ENCODE measurements around the gene ALMS1.
"Not testable (repeated sequence)": the region's sequence is repeated elsewhere in the genome, so short reads cannot be mapped to it uniquely, and the experiment has no call there.

Gene ALMS1

DNA sequence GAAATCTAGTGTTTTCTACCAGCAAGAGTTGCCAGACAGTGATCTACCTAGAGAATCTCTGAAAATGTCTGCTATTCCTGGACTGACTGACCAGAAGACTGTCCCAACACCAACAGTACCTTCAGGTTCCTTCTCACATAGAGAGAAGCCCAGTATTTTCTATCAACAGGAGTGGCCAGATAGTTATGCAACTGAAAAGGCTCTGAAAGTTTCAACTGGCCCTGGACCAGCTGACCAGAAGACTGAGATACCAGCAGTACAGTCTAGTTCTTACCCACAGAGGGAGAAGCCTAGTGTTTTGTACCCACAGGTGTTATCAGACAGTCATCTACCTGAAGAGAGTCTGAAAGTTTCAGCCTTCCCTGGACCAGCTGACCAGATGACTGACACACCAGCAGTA, 63.8 kb downstream of the ALMS1 start:
- Mint-ChIP-seq H3K27ac (no peak overlapping the region), H3K36me3 (peaks cover 6% of the 10 kb centered on the region), H3K9me3 (no peaks in the 10 kb centered on the region), H3K4me1 (no peaks in the 10 kb centered on the region), H3K4me3 (no peak overlapping the region)
- ATAC-seq, result no peak
- no peak for DNase-seq (ENCODE audit: low spot score in 2 of 2)

DNA sequence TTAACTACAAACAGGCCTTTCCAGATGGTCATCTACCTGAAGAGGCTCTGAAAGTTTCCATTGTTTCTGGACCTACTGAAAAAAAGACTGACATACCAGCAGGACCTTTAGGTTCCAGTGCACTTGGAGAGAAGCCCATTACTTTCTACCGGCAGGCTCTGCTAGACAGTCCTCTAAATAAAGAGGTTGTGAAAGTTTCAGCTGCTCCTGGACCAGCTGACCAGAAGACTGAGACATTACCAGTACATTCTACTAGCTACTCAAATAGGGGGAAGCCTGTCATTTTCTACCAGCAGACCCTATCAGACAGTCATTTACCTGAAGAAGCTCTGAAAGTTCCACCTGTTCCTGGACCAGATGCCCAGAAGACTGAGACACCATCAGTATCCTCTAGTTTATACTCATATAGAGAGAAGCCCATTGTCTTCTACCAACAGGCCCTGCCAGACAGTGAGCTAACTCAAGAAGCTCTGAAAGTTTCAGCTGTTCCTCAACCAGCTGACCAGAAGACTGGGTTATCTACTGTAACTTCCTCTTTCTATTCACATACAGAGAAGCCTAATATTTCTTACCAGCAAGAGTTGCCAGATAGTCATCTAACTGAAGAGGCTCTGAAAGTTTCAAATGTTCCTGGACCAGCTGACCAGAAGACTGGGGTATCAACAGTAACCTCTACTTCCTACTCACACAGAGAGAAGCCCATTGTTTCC, 65.8 kb downstream of the ALMS1 start:
- Mint-ChIP-seq H3K9me3 (no peaks in the 10 kb centered on the region), H3K36me3 (peaks cover 12% of the 10 kb centered on the region), H3K27ac (no peak overlapping the region), H3K4me1 (no peaks in the 10 kb centered on the region), H3K4me3 (no peak overlapping the region)
- ATAC-seq (no peak), DNase-seq (ENCODE audit: low spot score in 2 of 2) (no peak)

GRCh38 chr2:73457982-73458381, 72.3 kb downstream of the ALMS1 start:
- no peak overlapping the region for H3K27ac Mint-ChIP-seq
- no peak for DNase-seq (ENCODE audit: low spot score in 2 of 2)
- no peak for ATAC-seq
- H3K4me1 Mint-ChIP-seq, result no peaks in the 10 kb centered on the region
- no peak overlapping the region for H3K4me3 Mint-ChIP-seq
- H3K36me3 Mint-ChIP-seq, result peaks cover 18% of the 10 kb centered on the region
- peaks cover 8% of the 10 kb centered on the region for H3K9me3 Mint-ChIP-seq

- not testable (repeated sequence) for H3K4me1 Mint-ChIP-seq; H3K36me3 Mint-ChIP-seq; H3K4me3 Mint-ChIP-seq; H3K9me3 Mint-ChIP-seq; DNase-seq (ENCODE audit: low spot score in 2 of 2); ATAC-seq; H3K27ac Mint-ChIP-seq
Observed at GRCh38 chr2:73462388-73462787, 76.8 kb downstream of the ALMS1 start.

DNA sequence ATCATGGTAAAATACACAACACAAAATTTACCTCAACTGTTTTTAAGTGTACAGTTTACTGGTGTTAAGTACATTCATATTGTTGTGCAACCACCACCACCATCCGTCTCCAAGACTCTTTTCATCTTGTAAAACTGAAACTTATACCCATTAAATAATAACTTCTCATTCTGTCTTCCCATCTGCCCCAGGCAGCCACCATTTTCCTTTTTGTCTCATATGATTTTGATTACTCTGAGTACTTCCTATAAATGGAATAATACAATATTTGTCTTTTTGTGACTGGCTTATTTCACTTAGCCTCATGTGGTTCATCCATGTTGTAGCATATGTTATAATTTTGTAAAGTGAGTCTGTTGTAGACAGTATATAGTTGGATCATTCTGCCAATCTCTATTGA, 82.7 kb downstream of the ALMS1 start:
- no peak overlapping the region for H3K4me3 Mint-ChIP-seq
- H3K9me3 Mint-ChIP-seq, result no peaks in the 10 kb centered on the region
- DNase-seq (ENCODE audit: low spot score in 2 of 2) (no peak), ATAC-seq (no peak)
- no peaks in the 10 kb centered on the region for H3K4me1 Mint-ChIP-seq
- no peaks in the 10 kb centered on the region for H3K36me3 Mint-ChIP-seq
- H3K27ac Mint-ChIP-seq, result no peak overlapping the region

- not testable (repeated sequence) for H3K9me3 Mint-ChIP-seq, H3K4me1 Mint-ChIP-seq, ATAC-seq
Observed at GRCh38 chr2:73483874-73484273, 98.2 kb downstream of the ALMS1 start.

GRCh38 chr2:73487112-73487657, 101.5 kb downstream of the ALMS1 start:
- Mint-ChIP-seq H3K4me1 (peaks cover 15% of the 10 kb centered on the region), H3K36me3 (peaks cover 34% of the 10 kb centered on the region), H3K9me3 (no peaks in the 10 kb centered on the region), H3K27ac (no peak overlapping the region), H3K4me3 (no peak overlapping the region)
- ATAC-seq (no peak), DNase-seq (ENCODE audit: low spot score in 2 of 2) (no peak)

More at GRCh38 chr2:73483874-73484273, 98.2 kb downstream of the ALMS1 start:
- not testable (repeated sequence) for H3K4me3 Mint-ChIP-seq; H3K27ac Mint-ChIP-seq; DNase-seq (ENCODE audit: low spot score in 2 of 2); H3K36me3 Mint-ChIP-seq

DNA sequence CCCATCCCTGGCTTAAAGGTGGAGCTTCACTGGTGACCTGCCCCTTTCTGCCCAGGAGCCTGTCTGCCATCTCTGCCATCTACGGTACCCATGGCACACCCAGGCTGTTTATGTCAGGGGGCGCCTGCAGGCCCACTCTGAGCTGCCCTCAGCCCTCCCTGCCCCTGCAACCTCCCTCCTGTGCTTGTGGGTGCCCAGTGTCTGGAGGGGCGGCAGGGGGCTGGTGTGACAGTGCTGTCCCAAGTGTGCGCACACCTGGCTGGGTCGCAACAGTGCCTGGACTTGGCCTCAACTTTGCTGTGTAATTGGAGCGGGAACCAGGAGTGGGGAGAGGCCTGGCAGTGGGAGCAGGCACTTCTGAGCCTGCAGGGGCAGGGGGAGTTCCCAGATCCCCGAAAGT, 102.4 kb downstream of the ALMS1 start:
- Mint-ChIP-seq H3K36me3 (peaks cover 34% of the 10 kb centered on the region), H3K4me1 (peaks cover 15% of the 10 kb centered on the region), H3K27ac (no peak overlapping the region), H3K4me3 (no peak overlapping the region), H3K9me3 (no peaks in the 10 kb centered on the region)
- DNase-seq (ENCODE audit: low spot score in 2 of 2), result no peak
- ATAC-seq, result no peak

DNA sequence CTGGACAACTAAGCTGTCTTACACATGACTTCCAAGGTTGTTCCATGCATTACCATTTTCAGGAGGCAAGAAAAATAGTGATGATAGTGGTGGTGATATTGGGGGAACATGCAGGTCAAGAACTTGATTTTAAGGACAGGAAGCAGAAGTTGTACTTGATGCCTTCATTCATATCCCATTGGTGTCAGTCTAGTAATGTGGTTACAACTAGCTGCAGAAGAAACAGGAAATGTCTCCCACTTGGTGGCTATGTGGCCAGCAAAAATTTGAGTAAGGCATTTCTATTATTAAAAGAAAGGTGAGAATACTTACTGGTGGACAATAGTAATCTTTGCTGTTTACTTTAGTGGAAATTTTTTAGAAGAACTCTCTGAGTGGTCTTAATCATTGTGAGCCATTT, 103.4 kb downstream of the ALMS1 start:
- Mint-ChIP-seq H3K27ac (no peak overlapping the region), H3K4me1 (peaks cover 15% of the 10 kb centered on the region), H3K4me3 (no peak overlapping the region), H3K36me3 (peaks cover 34% of the 10 kb centered on the region), H3K9me3 (no peaks in the 10 kb centered on the region)
- ATAC-seq (no peak), DNase-seq (ENCODE audit: low spot score in 2 of 2) (no peak)

DNA sequence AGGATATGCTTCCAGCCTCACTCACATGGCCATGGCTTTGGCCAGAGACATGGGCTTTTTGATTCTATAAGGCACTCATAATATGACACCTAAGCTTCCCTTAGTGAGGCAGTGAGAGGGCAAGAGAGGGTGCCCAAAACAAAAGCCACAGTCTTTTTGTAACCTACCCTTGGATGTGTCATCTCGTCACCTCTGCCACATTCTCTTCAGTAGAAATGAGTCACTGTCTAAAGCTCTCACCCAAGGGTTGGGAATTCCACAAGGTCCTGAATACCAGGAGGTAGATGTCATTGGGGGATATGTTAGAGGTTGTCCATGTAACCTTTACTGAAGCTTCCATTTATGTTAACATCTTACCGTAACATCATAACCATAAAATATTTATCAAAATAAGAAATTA, 108.4 kb downstream of the ALMS1 start:
- no peaks in the 10 kb centered on the region for H3K9me3 Mint-ChIP-seq
- DNase-seq (ENCODE audit: low spot score in 2 of 2) (no peak), ATAC-seq (peak; percentile 69)
- no peak overlapping the region for H3K4me3 Mint-ChIP-seq
- no peak overlapping the region for H3K27ac Mint-ChIP-seq
- peaks cover 28% of the 10 kb centered on the region for H3K36me3 Mint-ChIP-seq
- peaks cover 6% of the 10 kb centered on the region for H3K4me1 Mint-ChIP-seq

DNA sequence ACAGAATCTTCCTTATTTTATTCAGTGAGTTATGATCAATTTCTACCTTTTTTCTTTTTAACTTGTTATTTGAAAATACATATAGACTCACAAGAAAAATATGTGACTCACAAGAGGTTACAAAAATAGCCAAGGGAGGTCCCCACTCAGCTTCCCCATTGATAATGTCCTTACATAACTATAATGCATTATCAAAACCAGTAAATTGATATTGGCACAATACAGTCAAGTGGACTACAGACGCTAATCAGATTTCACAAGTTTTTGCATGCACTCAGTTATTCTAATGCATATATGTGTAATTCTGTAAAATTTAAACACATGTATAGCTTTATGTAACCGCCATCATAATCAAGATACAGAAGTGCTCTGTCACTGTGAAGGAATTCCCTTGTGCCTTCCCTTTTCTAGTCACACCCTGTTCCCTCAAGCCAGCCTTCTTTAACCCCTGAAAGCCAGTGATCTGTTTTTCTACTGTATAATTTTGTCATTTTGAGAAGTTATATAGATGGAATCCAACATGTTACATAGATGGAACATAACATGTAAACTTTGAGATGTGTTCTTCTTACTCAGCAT, 118.4 kb downstream of the ALMS1 start:
- DNase-seq (ENCODE audit: low spot score in 2 of 2) (no peak), ATAC-seq (no peak)
- Mint-ChIP-seq H3K27ac (no peak overlapping the region), H3K4me3 (no peak overlapping the region), H3K36me3 (no peaks in the 10 kb centered on the region), H3K4me1 (peaks cover 21% of the 10 kb centered on the region), H3K9me3 (peaks cover 19% of the 10 kb centered on the region)

GRCh38 chr2:73504850-73505249, 119.2 kb downstream of the ALMS1 start:
- Mint-ChIP-seq H3K9me3 (peaks cover 23% of the 10 kb centered on the region), H3K4me1 (peaks cover 14% of the 10 kb centered on the region)
- not testable (repeated sequence) for DNase-seq (ENCODE audit: low spot score in 2 of 2); H3K36me3 Mint-ChIP-seq; H3K27ac Mint-ChIP-seq; ATAC-seq; H3K4me3 Mint-ChIP-seq

- H3K27ac Mint-ChIP-seq; DNase-seq (ENCODE audit: low spot score in 2 of 2); H3K36me3 Mint-ChIP-seq; H3K4me3 Mint-ChIP-seq; ATAC-seq: not testable (repeated sequence)
- H3K9me3 Mint-ChIP-seq, result peaks cover 39% of the 10 kb centered on the region
- peaks cover 12% of the 10 kb centered on the region for H3K4me1 Mint-ChIP-seq
Observed at GRCh38 chr2:73510470-73510869, 124.8 kb downstream of the ALMS1 start.

DNA sequence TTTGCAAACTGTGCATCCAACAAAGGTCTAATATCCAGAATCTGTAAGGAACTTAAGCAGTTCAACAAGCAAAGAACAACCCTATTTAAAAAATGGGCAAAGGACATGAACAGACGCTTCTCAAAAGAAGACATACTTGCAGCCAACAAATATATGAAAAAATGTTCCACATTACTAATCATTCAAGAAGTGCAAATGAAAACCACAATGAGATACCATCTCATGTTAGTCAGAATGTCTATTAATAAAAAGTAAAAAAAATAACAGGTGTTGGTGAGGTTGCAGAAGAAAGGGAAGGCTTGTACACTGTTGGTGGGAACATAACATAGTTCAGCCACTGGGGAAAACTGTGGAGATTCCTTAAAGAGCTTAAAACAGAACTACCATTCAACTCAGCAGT, 130.4 kb downstream of the ALMS1 start:
- Mint-ChIP-seq H3K9me3 (peaks cover 19% of the 10 kb centered on the region), H3K27ac (no peak overlapping the region), H3K36me3 (peaks cover 16% of the 10 kb centered on the region), H3K4me1 (no peaks in the 10 kb centered on the region), H3K4me3 (no peak overlapping the region)
- DNase-seq (ENCODE audit: low spot score in 2 of 2) (no peak), ATAC-seq (no peak)

- no peak overlapping the region for H3K4me3 Mint-ChIP-seq
- peaks cover 32% of the 10 kb centered on the region for H3K9me3 Mint-ChIP-seq
- DNase-seq (ENCODE audit: low spot score in 2 of 2), result no peak
- peaks cover 5% of the 10 kb centered on the region for H3K4me1 Mint-ChIP-seq
- no peak for ATAC-seq
- no peak overlapping the region for H3K27ac Mint-ChIP-seq
- H3K36me3 Mint-ChIP-seq, result peaks cover 16% of the 10 kb centered on the region
Observed at GRCh38 chr2:73528688-73529087, 143.1 kb downstream of the ALMS1 start.

GRCh38 chr2:73530773-73531172, 145.1 kb downstream of the ALMS1 start:
- peaks cover 24% of the 10 kb centered on the region for H3K9me3 Mint-ChIP-seq
- peaks cover 32% of the 10 kb centered on the region for H3K36me3 Mint-ChIP-seq
- DNase-seq (ENCODE audit: low spot score in 2 of 2); H3K4me1 Mint-ChIP-seq; H3K4me3 Mint-ChIP-seq; ATAC-seq; H3K27ac Mint-ChIP-seq: not testable (repeated sequence)

All from stimulated activated effector memory CD8-positive, alpha-beta T cell treated with anti-CD3 and anti-CD28 coated beads, Interleukin-12 subunit alpha, Interleukin-12 subunit beta, amount 100 ng/mL, for 72 hours (primary cell).